GM23338 (cell line): Measurements from ENCODE around the gene FUNDC2. TPM values are rescaled to one million over a fixed set of nuclear protein-coding genes. Genes with fewer than 3 reads are reported as not detected.

Experiments used
- ATAC-seq: fragments of 200-7000 bp; cut with Tn5 transposase; 3 replicates; pipeline ENCODE4 v1.9.1; 2020
- DNase-seq: peaks from one replicate; pipeline ENCODE4 v3.0.0-alpha.2; 2015; ENCODE audit warnings: low spot score
- H2AFZ ChIP-seq: fragments of 200-600 bp; sonication (generic); 2 replicates; pipeline ENCODE4 v1.8.0; 2016; ENCODE audit warnings: antibody characterized with exemption, mild to moderate bottlenecking, moderate library complexity
- H3F3A ChIP-seq: fragments of 200-600 bp; sonication (generic); replicated peaks from 2 replicates; pipeline ENCODE4 v1.8.0; 2017; ENCODE audit warnings: antibody characterized with exemption, mixed run types, low read depth
- H3K27ac ChIP-seq: fragments of 200-600 bp; sonication (generic); 2 replicates; pipeline ENCODE4 v1.6.1; 2016; ENCODE audit warnings: low read depth
- H3K27me3 ChIP-seq: fragments of 200-600 bp; sonication (generic); 2 replicates; pipeline ENCODE4 v1.8.0; 2016; ENCODE audit warnings: mild to moderate bottlenecking, mixed run types, moderate library complexity; ENCODE audit not compliant: insufficient read depth
- H3K36me3 ChIP-seq: fragments of 200-600 bp; sonication (generic); 2 replicates; pipeline ENCODE4 v1.8.0; 2016; ENCODE audit warnings: mild to moderate bottlenecking; ENCODE audit not compliant: insufficient read depth
- H3K4me1 ChIP-seq: fragments of 200-600 bp; sonication (generic); 2 replicates; pipeline ENCODE4 v1.8.0; 2016; ENCODE audit warnings: mild to moderate bottlenecking, moderate library complexity; ENCODE audit not compliant: insufficient read depth
- H3K4me2 ChIP-seq: fragments of 200-600 bp; sonication (generic); 2 replicates; pipeline ENCODE4 v1.7.1; 2017; ENCODE audit warnings: mixed run types
- H3K4me3 ChIP-seq: fragments of 200-600 bp; sonication (generic); 2 replicates; pipeline ENCODE4 v1.6.1; 2016; ENCODE audit warnings: mixed run types
- H3K79me2 ChIP-seq: fragments of 200-600 bp; sonication (generic); replicated peaks from 2 replicates; pipeline ENCODE4 v1.8.0; 2017; ENCODE audit warnings: mild to moderate bottlenecking; ENCODE audit not compliant: insufficient read depth
- H3K9me2 ChIP-seq: fragments of 200-600 bp; sonication (generic); 2 replicates; pipeline ENCODE4 v1.8.0; 2017; ENCODE audit not compliant: insufficient read depth
- H4K20me1 ChIP-seq: fragments of 200-600 bp; sonication (generic); replicated peaks from 2 replicates; pipeline ENCODE4 v1.8.0; 2017; ENCODE audit warnings: mild to moderate bottlenecking; ENCODE audit not compliant: insufficient read depth
- H3K27ac Mint-ChIP-seq: 2 replicates; pipeline ENCODE4 v1.8.0; 2020; ENCODE audit warnings: inconsistent platforms, mild to moderate bottlenecking, moderate library complexity, mixed read lengths
- H3K27me3 Mint-ChIP-seq: 3 replicates; pipeline ENCODE4 v1.8.0; 2022; ENCODE audit warnings: low read depth, mild to moderate bottlenecking, moderate library complexity, mixed read lengths, inconsistent platforms; ENCODE audit not compliant: insufficient read depth, poor library complexity
- H3K36me3 Mint-ChIP-seq: 3 replicates; pipeline ENCODE4 v1.8.0; 2021; ENCODE audit warnings: low read depth, mild to moderate bottlenecking, inconsistent platforms, moderate library complexity, mixed read lengths
- H3K4me1 Mint-ChIP-seq: 3 replicates; pipeline ENCODE4 v1.8.0; 2020; ENCODE audit warnings: mild to moderate bottlenecking, inconsistent platforms, mixed read lengths
- H3K4me3 Mint-ChIP-seq: 3 replicates; pipeline ENCODE4 v1.8.0; 2021; ENCODE audit warnings: moderate library complexity, mild to moderate bottlenecking, inconsistent platforms, mixed read lengths
- H3K9me3 Mint-ChIP-seq: 3 replicates; pipeline ENCODE4 v1.8.0; 2020; ENCODE audit warnings: moderate library complexity, mild to moderate bottlenecking, inconsistent platforms, mixed read lengths
- CREB1 ChIP-seq: fragments of 250-450 bp; sonication (Bioruptor Pico); IDR thresholded peaks from 2 replicates; pipeline ENCODE4 v1.5.0; 2020; ENCODE audit warnings: low read depth, mild to moderate bottlenecking, moderate library complexity
- CTCF ChIP-seq, 2 experiments: fragments of 200-600 bp in 1 of 2; sonication (generic) in 1 of 2; conservative IDR thresholded peaks; 2 replicates each; pipeline versions ENCODE4 v1.5.1 to v1.6.1; 2016 to 2017; ENCODE audit warnings: antibody characterized with exemption in 2 of 2, low read depth in 2 of 2, mild to moderate bottlenecking in 2 of 2, moderate library complexity in 1 of 2
- ETS1 ChIP-seq: IDR thresholded peaks from 2 replicates; pipeline ENCODE4 v1.6.1; 2016; ENCODE audit warnings: antibody characterized with exemption
- EZH2 ChIP-seq: fragments of 200-600 bp; sonication (generic); IDR thresholded peaks from one replicate; pipeline ENCODE4 v1.8.0; 2017; ENCODE audit warnings: antibody characterized with exemption, mild to moderate bottlenecking, low read depth; ENCODE audit not compliant: unreplicated experiment
- EZH2phosphoT487 ChIP-seq: fragments of 200-600 bp; sonication (generic); IDR thresholded peaks from one replicate; pipeline ENCODE4 v1.8.1; 2018; ENCODE audit warnings: antibody characterized with exemption; ENCODE audit not compliant: unreplicated experiment
- JUNB ChIP-seq: IDR thresholded peaks from one replicate; pipeline ENCODE4 v1.6.1; 2016; ENCODE audit warnings: antibody characterized with exemption; ENCODE audit not compliant: unreplicated experiment
- NANOG ChIP-seq: IDR thresholded peaks from 2 replicates; pipeline ENCODE4 v1.6.1; 2016; ENCODE audit warnings: antibody characterized with exemption, borderline replicate concordance
- POLR2AphosphoS5 ChIP-seq: IDR thresholded peaks from 2 replicates; pipeline ENCODE4 v1.6.1; 2016; ENCODE audit warnings: antibody characterized with exemption, low read depth
- REST ChIP-seq: IDR thresholded peaks from one replicate; pipeline ENCODE4 v1.6.1; 2018; ENCODE audit warnings: antibody characterized with exemption; ENCODE audit not compliant: unreplicated experiment
- STAT1 ChIP-seq: IDR thresholded peaks from one replicate; pipeline ENCODE4 v1.6.1; 2016; ENCODE audit warnings: antibody characterized with exemption; ENCODE audit not compliant: unreplicated experiment
- ZNF114 ChIP-seq: fragments of 250-450 bp; sonication (Bioruptor Pico); IDR thresholded peaks from 2 replicates; pipeline ENCODE4 v1.5.0; 2020; ENCODE audit warnings: mild to moderate bottlenecking, moderate library complexity
- ZNF331 ChIP-seq: fragments of 250-450 bp; sonication (Bioruptor Pico); IDR thresholded peaks from 2 replicates; pipeline ENCODE4 v1.5.0; 2020; ENCODE audit warnings: low read depth, mild to moderate bottlenecking, moderate library complexity
- ZNF462 ChIP-seq: fragments of 250-450 bp; sonication (Bioruptor Pico); IDR thresholded peaks from 2 replicates; pipeline ENCODE4 v1.5.0; 2020; ENCODE audit warnings: mild to moderate bottlenecking, moderate library complexity
- polyA plus RNA-seq: library from polyadenylated mRNA; unstranded; fragments of >200 nt; fragmentation: Nextera tagmentation; extraction: Ambion mirVana; gene quantifications from 2 replicates; pipeline ENCODE4 v1.2.1, GENCODE V29; 2016
- total RNA-seq: library from RNA; depleted of rRNA; stranded (reverse); fragments of >200 nt; shearing (Covaris generic); gene quantifications from 2 replicates; pipeline ENCODE4 v1.2.3, GENCODE V29; 2014

Gene FUNDC2
- total and polyA plus RNA-seq, 2 experiments from 2014 or later: 28.6 to 58.5 TPM

- H3K4me3 ChIP-seq: peak overlapping the region; percentile 79; the same call in 1 of the 2 replicates
- H2AFZ ChIP-seq: no peak overlapping the region
- Mint-ChIP-seq H3K27ac (no peak overlapping the region), H3K4me1 (no peaks in the 10 kb centered on the region; the same call in 1 of the 3 replicates), H3K36me3 (peaks cover 14% of the 10 kb centered on the region; the same call in 2 of the 3 replicates), H3K4me3 (peak overlapping the region; percentile 79), H3K9me3 (no peaks in the 10 kb centered on the region), H3K27me3 (no peaks in the 10 kb centered on the region)
- peaks cover 19% of the 10 kb centered on the region for H3K79me2 ChIP-seq
- no peaks in the 10 kb centered on the region; the same call in 1 of the 2 replicates for H3K4me1 ChIP-seq
- H3K9me2 ChIP-seq: no peaks in the 10 kb centered on the region
- TF ChIP-seq POLR2AphosphoS5: no peak
- no peak for TF ChIP-seq ETS1
- TF ChIP-seq CTCF (conservative IDR thresholded peaks at IDR 0.05; ENCODE audit: low read depth in 2 of 2): no peak
- no peak for TF ChIP-seq JUNB
- TF ChIP-seq EZH2: no peak
- no peak for TF ChIP-seq STAT1
- TF ChIP-seq REST: no peak
- TF ChIP-seq EZH2phosphoT487: no peak
- no peak for TF ChIP-seq ZNF331 (CRISPR knock-in tag)
- no peak for TF ChIP-seq ZNF114 (CRISPR knock-in tag)
- TF ChIP-seq CREB1 (CRISPR knock-in tag): no peak
- TF ChIP-seq ZNF462 (CRISPR knock-in tag): no peak
- no peak for TF ChIP-seq NANOG
- H3F3A ChIP-seq: no peaks in the 10 kb centered on the region
- H3K27me3 ChIP-seq: no peaks in the 10 kb centered on the region
- H3K27ac ChIP-seq: no peak overlapping the region
- H3K36me3 ChIP-seq: no peaks in the 10 kb centered on the region
- peak overlapping the region; percentile 84 for H3K4me2 ChIP-seq
- ATAC-seq (no peak), DNase-seq (no peak)
- H4K20me1 ChIP-seq: no peaks in the 10 kb centered on the region
Observed at GRCh38 chrX:155069414-155069813, 42.8 kb downstream of the FUNDC2 start.
